Activated T-helper 17 cell treated with anti-CD3 and anti-CD28 coated beads, Interleukin-2, amount 50 U/mL, for 72 hours (primary cell): ENCODE data around the gene NEURL3. TPM values are rescaled to one million over a fixed set of nuclear protein-coding genes. Genes with fewer than 3 reads are reported as not detected.
A peak's percentile ranks its signal among the peaks of the same experiment; 100 is the strongest.
"Not testable (repeated sequence)": the region's sequence is repeated elsewhere in the genome, so short reads cannot be mapped to it uniquely, and the experiment has no call there.

ENCODE experiments used
- ATAC-seq: fragments of 150-1000 bp; cut with Tn5 transposase; replicated peaks from 2 replicates; pipeline ENCODE4 v1.10.0; 2021; ENCODE audit warnings: mild to moderate bottlenecking, moderate library complexity
- H3K27ac Mint-ChIP-seq: one replicate; pipeline ENCODE4 v1.8.0; 2022; ENCODE audit warnings: mixed read lengths
- H3K27me3 Mint-ChIP-seq: one replicate; pipeline ENCODE4 v1.8.0; 2022; ENCODE audit warnings: mixed read lengths
- H3K36me3 Mint-ChIP-seq: one replicate; pipeline ENCODE4 v1.8.0; 2022; ENCODE audit warnings: low read depth, mild to moderate bottlenecking, mixed read lengths
- H3K4me1 Mint-ChIP-seq: one replicate; pipeline ENCODE4 v1.8.0; 2022; ENCODE audit warnings: mixed read lengths
- H3K4me3 Mint-ChIP-seq: one replicate; pipeline ENCODE4 v1.8.0; 2022; ENCODE audit warnings: mild to moderate bottlenecking, mixed read lengths
- H3K9me3 Mint-ChIP-seq: one replicate; pipeline ENCODE4 v1.8.0; 2022; ENCODE audit warnings: mixed read lengths
- total RNA-seq, 2 donors: library from RNA; stranded (reverse); gene quantifications; one replicate each; pipeline ENCODE4 v1.2.3, GENCODE V29; 2022

The NEURL3 gene
- total RNA-seq, 2 donors from 2014 or later, result 0.91 to 3.4 TPM

- ATAC-seq, result peak; percentile 69
- Mint-ChIP-seq H3K4me3 (peak overlapping the region; percentile 51), H3K27ac (no peak overlapping the region), H3K9me3 (no peaks in the 10 kb centered on the region), H3K4me1 (peaks cover 17% of the 10 kb centered on the region), H3K27me3 (peaks cover 15% of the 10 kb centered on the region), H3K36me3 (no peaks in the 10 kb centered on the region)
Observed at GRCh38 chr2:96509114-96509846, 4.1 kb upstream of the NEURL3 start.

DNA sequence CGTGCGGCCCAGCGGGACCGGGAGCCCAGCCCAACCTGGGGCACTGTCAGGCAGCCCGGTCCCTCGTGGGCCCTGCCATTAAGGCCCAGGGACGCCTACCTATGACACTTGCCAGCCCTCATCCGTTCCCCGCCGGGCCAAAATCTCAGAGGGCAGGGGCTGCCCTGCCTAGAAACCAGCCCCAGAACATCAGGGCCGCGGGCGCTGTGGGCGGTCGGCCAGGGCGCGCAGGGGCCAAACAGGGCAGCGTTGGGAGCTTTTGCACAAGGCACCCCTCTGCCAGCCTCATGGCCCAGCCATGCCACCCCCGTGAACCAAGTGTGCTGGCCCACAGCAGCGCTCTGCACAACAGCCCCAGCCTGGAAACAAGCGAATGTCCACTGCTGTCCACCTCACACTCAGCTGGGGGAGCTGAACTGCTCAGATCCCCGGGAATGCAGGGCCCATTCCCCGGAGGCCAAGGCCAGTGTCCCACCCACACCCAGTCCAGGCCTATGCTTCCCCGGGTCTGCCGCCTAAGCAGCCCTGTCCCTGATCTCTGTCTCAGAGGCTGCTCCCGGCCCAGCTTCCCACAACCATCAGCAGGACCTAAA lies 3.5 kb upstream of the NEURL3 start:
- Mint-ChIP-seq H3K27me3 (peaks cover 15% of the 10 kb centered on the region), H3K36me3 (no peaks in the 10 kb centered on the region), H3K4me3 (peak overlapping the region; percentile 51), H3K27ac (no peak overlapping the region), H3K9me3 (no peaks in the 10 kb centered on the region), H3K4me1 (peaks cover 17% of the 10 kb centered on the region)
- no peak for ATAC-seq

- Mint-ChIP-seq H3K4me3 (peak overlapping the region; percentile 69), H3K9me3 (no peaks in the 10 kb centered on the region), H3K27me3 (peaks cover 15% of the 10 kb centered on the region), H3K27ac (no peak overlapping the region), H3K4me1 (peaks cover 17% of the 10 kb centered on the region), H3K36me3 (no peaks in the 10 kb centered on the region)
- peak; percentile 89 for ATAC-seq
Observed at GRCh38 chr2:96507957-96508520, 2.9 kb upstream of the NEURL3 start.

GRCh38 chr2:96506907-96507240 lies 1.7 kb upstream of the NEURL3 start:
- H3K4me1 Mint-ChIP-seq, result peaks cover 22% of the 10 kb centered on the region
- ATAC-seq, result no peak
- no peaks in the 10 kb centered on the region for H3K9me3 Mint-ChIP-seq
- no peak overlapping the region for H3K27ac Mint-ChIP-seq
- H3K4me3 Mint-ChIP-seq, result peak overlapping the region; percentile 69
- peaks cover 15% of the 10 kb centered on the region for H3K27me3 Mint-ChIP-seq
- no peaks in the 10 kb centered on the region for H3K36me3 Mint-ChIP-seq

DNA sequence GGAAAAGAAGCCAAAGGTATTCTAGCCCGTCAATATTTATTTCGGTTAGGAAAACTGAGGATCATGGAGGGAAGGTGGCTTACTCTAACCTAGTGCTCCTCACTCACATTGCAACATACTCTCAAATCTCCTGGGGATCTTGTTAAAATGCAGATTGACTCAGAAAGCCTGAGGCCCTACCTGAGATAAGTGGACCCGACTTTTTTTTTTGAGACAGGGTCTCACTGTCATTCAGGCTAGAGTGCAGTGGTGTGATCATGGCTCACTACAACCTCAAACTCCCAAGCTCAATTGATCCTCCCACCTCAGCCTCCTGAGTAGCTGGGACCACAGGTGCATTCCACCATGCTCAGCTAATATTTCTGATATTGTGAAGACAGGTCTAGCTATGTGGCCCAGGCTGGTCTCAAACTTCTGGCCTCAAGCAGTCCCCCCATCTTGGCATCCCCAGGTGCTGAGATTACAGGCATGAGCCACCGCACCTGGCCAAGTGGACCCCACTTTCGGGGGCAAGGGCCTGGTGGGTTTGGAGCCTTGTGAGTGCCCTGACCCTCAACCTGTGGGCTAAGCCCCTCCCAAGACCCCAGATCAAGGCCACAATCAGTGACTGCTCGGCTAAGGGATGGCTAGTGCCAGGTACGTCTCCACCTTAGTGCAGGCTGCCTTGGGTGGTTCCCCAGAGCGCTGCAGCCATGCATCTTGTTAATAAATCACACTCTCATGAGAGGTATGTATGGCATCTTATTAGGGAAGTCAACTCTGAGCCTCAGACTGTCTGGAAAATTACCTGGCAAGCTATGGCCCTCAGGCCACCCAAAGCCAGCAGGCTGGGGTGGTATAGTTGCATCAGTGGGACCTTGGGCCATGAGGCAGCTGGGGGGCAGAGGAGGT lies 1.1 kb upstream of the NEURL3 start:
- no peaks in the 10 kb centered on the region for H3K36me3 Mint-ChIP-seq
- no peak overlapping the region for H3K27ac Mint-ChIP-seq
- peaks cover 15% of the 10 kb centered on the region for H3K27me3 Mint-ChIP-seq
- no peak for ATAC-seq
- peaks cover 23% of the 10 kb centered on the region for H3K4me1 Mint-ChIP-seq
- H3K4me3 Mint-ChIP-seq, result peak overlapping the region; percentile 69
- H3K9me3 Mint-ChIP-seq, result no peaks in the 10 kb centered on the region

DNA sequence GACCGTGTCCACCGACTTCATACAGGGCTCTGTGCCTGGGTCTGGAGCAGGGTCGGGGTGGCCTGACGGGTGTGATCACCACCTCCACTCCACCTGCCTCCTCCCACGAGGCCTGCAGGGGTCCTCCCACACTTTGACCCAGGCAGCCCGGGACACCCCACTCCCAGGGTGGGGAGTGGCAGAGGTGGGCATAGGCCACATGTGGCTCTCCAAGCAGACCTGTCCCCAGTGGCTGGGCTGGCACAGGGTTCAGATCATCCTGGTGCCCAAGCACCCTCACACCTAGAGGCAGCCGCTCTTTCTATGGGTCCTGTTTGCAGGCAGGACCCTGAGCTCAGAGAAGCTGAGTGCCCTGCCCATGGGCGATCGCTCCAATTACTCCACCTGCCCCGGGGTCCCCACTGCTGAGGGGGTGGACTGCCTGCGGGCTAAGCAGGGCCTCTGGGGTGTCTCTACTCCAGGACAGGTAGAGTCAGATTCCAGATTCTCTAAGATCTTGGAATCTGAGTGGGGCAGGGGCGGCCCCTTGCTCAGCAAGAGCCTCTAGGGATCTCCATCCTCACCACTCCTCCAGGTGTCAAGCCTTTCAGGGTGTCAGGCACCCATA lies 1.4 kb downstream of the NEURL3 start:
- Mint-ChIP-seq H3K27me3 (no peaks in the 10 kb centered on the region), H3K27ac (no peak overlapping the region), H3K9me3 (no peaks in the 10 kb centered on the region), H3K4me1 (peaks cover 12% of the 10 kb centered on the region), H3K36me3 (no peaks in the 10 kb centered on the region), H3K4me3 (no peak overlapping the region)
- ATAC-seq, result no peak

DNA sequence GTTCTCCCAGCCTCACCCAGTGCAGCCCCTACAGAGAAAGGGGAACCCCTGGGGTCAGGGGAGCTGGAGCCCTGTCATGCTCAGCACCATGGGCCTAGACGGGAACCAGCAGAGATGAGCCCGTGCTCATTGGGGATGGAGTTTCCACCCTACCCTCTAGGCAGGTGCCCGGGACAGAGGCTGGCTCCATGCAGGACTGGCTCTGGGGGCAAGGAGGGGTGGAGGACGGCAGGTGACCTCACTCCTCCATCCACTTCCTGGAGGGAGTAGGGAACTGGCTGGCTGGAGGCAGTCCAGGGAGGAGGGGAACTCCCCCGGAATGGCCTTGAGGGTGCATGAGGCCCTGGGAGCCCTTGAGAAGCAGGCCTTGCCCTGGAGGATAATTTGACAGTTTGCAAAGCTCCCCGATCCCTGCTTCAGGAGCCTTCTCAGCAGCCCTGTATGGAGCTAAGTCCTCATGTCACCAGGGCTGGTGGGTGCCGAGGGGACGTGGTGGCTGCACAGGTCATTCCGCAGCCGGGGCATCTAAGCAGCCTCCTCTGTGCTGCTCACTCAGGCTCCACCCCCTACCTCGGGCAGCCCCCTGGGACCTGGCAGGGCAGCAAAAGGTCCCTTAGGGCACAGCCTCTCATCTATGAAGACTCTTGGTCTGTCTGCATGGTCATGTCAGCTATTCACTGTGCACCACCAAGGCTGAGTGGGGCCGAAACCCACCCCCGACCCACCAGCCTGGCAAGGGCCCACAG lies 2.1 kb downstream of the NEURL3 start:
- Mint-ChIP-seq H3K4me3 (no peak overlapping the region), H3K9me3 (no peaks in the 10 kb centered on the region), H3K27me3 (no peaks in the 10 kb centered on the region), H3K27ac (no peak overlapping the region), H3K36me3 (no peaks in the 10 kb centered on the region), H3K4me1 (peaks cover 12% of the 10 kb centered on the region)
- no peak for ATAC-seq

DNA sequence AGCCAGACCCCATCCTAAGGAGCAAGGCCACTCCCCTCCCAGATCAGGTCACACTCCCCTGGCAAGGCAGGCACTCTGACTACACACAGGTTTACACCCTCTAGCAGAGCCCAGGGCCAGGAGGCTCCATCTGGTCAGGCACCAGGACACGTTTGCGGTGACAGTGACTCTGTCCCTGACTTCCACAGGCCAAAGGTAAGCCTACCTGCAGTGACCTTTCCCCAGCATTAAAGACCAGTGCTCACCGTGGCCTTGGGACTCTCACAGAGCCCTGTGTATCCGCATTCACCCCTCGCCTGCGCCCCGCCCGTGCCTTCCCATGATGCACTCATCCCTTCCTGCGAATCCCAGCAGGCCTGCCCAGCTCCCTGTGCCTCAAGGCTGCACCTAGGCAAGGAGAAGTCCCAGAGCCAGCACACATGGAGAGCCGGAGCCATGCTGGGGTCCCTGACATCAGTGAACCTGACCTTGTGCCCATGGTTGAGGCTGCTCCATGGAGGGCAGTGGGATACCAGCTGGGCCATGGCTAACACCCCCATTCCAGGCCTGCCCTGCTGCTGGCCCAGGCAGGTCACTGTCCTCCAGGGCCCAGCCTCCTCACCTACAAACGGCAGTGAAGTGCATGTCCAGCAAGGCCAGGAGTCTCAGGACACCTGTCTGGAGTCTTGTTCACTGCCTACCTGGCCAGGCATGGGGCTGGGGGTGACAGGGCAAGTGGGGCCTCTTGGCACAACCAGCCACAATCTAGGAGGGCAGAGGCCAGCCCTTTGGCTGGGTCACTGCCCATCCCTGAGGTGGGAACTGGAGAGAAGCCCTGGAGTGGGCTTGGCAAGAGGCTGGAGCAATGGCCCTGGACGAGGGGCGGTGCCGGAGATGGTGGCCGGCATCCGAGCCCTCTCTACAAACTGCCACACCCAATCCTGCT lies 3.0 kb downstream of the NEURL3 start:
- Mint-ChIP-seq H3K36me3 (no peaks in the 10 kb centered on the region), H3K27ac (peak overlapping the region; percentile 84), H3K9me3 (no peaks in the 10 kb centered on the region), H3K27me3 (no peaks in the 10 kb centered on the region), H3K4me3 (peak overlapping the region; percentile 42), H3K4me1 (peaks cover 12% of the 10 kb centered on the region)
- ATAC-seq, result peak; percentile 23

DNA sequence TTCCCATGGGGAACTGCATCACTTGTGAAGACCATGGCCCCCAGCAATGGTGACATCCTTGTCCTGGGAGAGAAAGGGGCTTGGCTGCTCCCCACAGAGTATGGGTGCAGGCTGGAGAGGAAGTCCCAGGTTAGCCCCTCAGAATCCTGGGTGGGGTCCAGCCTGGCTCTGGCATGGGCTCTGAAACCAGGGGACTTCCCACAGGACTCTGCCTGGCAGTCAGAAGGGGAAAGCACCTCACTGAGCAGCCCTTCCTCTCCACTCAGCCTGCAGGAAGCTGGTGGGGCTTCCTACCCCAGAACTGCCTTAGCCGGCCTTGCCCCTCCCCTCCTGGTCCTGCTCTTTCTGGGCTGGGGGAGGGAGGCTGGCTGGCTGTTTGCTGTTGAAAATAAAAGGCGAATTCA lies 3.7 kb downstream of the NEURL3 start:
- H3K27ac Mint-ChIP-seq, result peak overlapping the region; percentile 84
- H3K9me3 Mint-ChIP-seq, result no peaks in the 10 kb centered on the region
- H3K4me1 Mint-ChIP-seq, result peaks cover 12% of the 10 kb centered on the region
- no peaks in the 10 kb centered on the region for H3K27me3 Mint-ChIP-seq
- H3K4me3 Mint-ChIP-seq, result peak overlapping the region; percentile 42
- ATAC-seq, result peak; percentile 75
- H3K36me3 Mint-ChIP-seq, result no peaks in the 10 kb centered on the region

GRCh38 chr2:96500385-96501066 lies 4.6 kb downstream of the NEURL3 start:
- H3K27me3 Mint-ChIP-seq, result no peaks in the 10 kb centered on the region
- H3K9me3 Mint-ChIP-seq, result peaks cover 5% of the 10 kb centered on the region
- no peaks in the 10 kb centered on the region for H3K36me3 Mint-ChIP-seq
- no peak overlapping the region for H3K4me3 Mint-ChIP-seq
- H3K4me1 Mint-ChIP-seq, result peaks cover 12% of the 10 kb centered on the region
- peak overlapping the region; percentile 84 for H3K27ac Mint-ChIP-seq
- ATAC-seq, result no peak

- peaks cover 5% of the 10 kb centered on the region for H3K4me1 Mint-ChIP-seq
- H3K4me3 Mint-ChIP-seq, result no peak overlapping the region
- no peak for ATAC-seq
- no peak overlapping the region for H3K27ac Mint-ChIP-seq
- H3K36me3 Mint-ChIP-seq, result no peaks in the 10 kb centered on the region
- H3K9me3 Mint-ChIP-seq, result peaks cover 10% of the 10 kb centered on the region
- no peaks in the 10 kb centered on the region for H3K27me3 Mint-ChIP-seq
Observed at GRCh38 chr2:96499061-96499960, 5.8 kb downstream of the NEURL3 start.

GRCh38 chr2:96498611-96499010 lies 6.5 kb downstream of the NEURL3 start:
- not testable (repeated sequence) for H3K9me3 Mint-ChIP-seq, H3K4me1 Mint-ChIP-seq, H3K27me3 Mint-ChIP-seq, H3K36me3 Mint-ChIP-seq, H3K27ac Mint-ChIP-seq, H3K4me3 Mint-ChIP-seq, ATAC-seq
